ENCODE measurements around the gene MRPL9.

The MRPL9 gene

GRCh38 chr1:151711044-151711800, 52.1 kb downstream of the MRPL9 start:
- DNase-seq (ENCODE audit: low spot score): no peak

- peak; percentile 24 for DNase-seq (ENCODE audit: low spot score)
Measured at GRCh38 chr1:151710187-151710840, 53.0 kb downstream of the MRPL9 start.

Measured in AG08395 (cell line).